ENCODE results near the gene BMP7.
"Not testable (repeated sequence)": the region's sequence is repeated elsewhere in the genome, so short reads cannot be mapped to it uniquely, and the experiment has no call there.

Gene BMP7

DNA sequence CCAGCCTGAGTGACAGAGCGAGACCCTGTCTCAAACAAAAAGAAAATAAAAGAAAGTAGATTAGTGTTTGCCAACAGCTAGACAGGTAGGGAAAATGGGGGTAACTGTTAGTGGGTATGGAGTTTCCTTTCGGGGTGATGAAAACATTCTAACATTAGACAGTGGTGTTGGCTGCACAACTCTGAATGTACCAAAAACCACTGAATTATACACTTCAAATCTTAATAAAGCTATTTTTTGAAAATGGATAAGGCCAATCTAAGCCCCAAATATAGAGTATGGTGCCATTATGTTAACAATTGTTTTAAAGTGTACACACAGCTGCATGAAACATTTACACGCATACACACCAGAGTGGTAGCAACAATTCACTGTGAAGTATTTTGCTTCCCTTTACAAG lies 57.0 kb downstream of the BMP7 start:
- no peak for DNase-seq

DNA sequence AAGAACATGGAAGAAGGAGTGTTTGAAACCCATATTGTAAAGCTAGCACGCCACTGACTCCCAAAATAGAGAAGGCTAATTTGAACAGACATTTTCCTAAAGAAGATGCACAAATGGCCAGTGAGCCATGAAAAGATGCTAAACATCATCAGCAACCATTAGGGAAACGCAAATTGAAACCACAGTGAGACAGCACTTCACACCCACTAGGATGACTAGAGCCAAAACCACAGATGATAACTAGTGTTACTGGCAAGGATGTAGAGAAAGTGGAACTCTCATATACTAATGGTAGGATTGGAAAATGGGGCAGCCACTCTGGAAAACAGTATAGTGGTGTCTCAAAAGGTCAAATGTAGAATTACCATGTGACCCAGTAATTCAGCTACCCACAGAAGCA lies 58.2 kb downstream of the BMP7 start:
- peak; percentile 15 for DNase-seq

DNA sequence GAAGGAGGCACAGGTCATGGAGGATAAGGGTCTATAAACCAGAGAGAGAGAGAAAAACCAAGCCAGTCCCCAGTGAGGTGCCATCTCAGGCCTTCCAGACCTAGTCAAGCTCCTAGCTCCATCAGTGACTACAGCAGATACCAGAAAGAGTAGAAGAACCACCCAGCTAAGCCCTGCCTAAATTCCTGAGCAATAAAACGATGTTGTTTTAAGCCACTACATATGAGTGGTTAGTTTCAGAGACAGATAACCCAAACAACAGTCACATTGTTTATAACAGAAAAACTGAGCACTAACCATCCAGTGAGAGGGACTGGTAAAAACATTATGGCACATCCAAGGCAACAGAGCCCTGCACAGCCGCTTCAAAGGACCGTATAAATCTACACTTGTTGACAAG lies 59.2 kb downstream of the BMP7 start:
- no peak for DNase-seq

DNA sequence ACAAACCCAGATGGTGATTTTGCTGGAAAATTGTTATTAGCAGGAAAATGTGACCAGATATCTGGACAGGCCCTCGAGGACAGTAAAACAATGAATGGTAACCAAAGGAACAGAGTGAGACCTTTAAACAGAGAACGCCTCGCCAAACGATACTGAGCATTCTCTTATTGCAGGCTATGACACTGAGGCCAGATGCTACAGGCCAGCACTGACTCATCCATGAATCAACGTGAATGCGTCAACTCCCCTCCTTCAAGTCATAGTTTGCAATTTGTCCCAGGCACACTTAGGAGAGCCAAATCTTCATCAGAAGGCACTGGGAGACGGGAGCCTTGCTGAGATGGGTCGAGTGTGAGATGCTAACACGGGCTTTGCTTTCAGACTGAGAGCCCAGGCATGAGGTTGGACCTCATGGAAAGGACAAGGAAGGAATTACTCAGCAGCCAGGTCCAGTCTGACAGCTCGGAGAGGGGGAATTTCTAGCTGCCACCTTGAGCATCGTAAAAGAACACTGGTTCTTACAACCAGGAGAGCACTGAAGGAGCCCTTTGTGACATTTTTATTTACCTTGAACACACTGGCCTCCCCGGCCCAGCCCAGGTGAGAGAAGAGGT lies 60.7 kb downstream of the BMP7 start:
- DNase-seq, result no peak

DNA sequence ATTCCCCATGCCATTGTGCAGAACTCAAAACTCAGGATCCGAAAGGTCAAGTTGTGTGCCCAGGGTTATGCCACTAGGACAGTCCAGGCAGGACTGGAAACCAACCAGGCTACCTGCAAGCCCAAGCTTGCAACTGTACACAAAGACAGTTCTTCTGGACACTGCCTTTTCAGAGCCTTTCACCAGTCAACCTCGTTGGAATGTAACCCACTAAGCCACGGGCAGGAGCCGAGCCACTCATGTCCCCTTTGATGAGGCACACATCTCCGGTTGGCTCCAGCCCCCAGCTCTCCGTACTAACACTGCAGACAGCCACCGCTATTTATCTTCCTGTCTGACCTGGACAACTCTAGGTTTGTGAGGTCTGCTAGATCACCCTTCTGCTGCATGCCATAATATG lies 62.5 kb downstream of the BMP7 start:
- no peak for DNase-seq

DNA sequence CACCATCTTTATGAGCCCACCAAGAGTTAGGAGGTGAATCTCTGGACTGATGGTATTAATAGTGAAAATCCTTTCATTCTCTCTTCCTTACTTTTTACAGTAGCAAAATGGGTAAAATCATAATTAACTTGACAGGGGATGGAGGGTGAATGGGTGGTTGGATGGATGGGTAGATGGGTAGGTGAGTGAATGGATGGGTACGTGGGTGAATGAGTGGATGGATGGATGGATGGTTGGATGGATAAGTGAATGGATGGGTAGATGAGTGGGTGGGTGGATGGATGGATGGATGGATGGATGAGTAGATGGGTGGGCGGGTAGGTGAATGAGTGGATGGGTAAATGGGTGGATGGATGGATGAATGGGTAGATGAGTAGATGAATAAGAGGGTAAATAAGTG lies 63.2 kb downstream of the BMP7 start:
- no peak for DNase-seq

DNA sequence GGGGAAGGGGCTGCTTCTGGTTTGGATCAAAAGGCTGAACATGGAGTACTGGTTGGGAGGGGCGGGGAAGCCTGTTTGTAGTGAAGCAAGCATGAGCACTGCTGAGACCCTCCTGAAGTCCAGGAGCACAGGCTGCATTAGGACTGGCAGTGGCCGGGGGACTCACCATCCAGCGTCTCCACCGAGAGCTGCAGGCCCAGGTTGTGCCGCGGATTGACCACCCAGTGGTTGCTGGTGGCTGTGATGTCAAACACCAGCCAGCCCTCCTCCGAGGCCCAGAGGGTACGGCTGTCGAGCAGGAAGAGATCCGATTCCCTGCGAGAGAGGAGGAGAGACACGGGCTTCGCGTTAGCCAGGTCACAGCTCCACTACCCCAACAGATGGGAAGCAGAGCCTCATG lies 64.1 kb downstream of the BMP7 start:
- no peak for DNase-seq

DNA sequence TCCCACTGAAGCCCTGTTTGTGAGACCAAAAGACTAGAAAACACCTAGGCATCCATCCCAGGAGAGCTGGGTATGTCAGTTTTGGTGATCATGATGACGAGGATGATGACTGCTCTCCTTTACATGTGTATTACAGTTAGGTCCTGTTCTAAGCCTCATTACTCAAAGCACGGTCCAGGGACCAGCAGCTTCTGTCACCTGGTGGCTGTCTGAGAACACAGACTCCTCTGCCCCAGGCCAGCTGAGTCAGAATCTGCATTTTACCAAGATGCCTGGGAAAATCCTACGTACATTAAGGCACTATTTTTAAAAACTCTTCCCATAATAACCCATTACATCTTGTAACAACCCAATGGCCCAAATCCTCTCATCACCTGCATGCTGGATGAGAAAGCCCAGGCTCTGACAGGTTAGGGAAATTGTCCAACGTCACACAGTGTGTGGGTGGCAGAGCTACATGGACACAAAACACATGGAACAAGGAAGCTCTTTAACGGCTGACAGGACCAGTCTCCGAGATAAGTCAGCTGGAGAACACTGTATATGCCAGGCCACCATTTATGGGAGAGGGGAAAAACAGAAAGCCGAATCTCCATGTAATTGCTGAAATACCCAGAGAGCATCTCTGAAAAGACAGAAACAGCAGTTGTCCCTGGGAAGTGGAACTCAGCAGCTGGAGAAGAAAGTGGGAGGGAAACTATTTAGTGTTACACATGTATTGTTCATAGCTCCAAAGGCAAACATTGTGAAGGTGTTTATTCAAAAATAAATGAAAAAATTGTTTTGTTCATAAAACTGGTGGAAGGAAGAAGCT lies 65.4 kb downstream of the BMP7 start:
- DNase-seq, result no peak

DNA sequence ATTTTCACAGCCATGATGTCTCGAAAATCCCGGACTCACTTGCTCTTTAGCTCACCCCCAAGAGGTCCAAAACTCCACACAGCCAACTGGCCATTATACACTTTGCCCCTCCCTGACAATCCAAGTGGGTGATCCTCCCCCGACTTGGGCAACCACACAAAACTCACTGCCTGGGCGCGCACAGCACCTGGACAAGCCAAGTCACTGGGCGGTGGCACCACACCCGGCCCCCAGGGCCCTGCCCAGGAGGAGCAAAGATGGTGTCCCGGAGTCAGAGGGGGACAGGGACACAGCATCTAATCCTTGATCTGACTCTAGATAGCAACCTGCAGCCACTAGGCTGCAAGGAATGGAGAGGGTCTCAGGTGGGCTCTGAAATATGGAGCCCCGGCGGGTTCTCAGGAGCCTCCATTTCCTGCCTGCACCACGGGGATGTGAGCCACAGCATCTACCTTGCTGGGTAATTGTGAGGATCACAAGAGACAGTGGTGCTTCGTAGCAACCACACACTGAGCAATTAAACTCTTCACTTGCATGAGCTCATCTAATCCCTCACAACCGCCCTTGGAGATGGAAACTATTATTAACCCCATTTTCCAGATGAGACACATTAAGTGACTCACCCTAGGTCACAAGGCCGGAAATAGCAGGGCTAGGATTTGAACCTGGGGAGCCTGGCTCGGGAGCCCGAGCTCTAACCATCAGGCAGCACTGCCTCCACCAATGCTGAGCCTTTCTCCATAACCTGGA lies 66.6 kb downstream of the BMP7 start:
- DNase-seq, result no peak

DNA sequence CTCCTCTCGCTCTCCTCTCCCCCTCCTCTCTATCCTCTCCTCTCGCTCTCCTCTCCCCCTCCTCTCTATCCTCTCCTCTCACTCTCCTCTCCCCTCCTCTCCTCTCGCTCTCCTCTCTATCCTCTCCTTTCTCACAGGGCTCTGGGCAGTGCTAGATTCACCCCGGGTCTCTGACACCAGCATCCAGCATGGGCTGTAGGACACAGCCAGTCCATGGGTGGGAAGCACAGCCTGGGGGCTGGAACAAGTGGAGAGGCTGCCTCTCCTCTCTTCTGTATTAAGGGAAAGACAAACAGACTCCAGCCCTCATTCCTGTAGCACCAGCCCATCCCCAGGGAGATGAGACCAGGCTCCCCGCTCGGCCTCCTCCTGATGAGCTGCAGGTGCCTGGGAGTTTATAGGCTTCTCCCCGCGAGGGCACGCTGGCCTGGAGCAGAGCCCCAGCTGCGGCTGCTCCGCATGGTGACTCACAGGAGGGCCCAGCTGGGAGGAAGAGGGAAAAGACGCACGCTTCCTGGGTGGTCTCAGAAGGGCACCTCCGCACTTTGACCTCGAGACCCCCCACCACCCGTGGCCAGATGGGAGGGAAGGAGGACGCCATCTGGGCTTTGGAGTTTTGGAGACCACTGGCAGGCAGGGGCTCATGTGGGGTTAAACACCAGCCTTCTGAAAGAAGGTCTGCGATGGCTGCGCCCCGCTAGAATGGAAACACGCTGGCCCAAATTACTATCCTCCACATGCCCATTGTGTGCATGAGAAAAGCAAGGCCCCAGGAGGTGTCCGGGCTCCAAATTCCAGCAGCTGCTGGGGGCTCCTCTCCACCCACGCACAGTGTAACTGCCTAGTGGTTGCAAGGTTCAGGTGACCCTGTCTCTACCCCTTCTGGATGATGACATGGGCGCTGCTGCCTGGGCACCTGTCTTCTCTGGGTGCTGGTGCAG lies 68.0 kb downstream of the BMP7 start:
- DNase-seq, result no peak

DNA sequence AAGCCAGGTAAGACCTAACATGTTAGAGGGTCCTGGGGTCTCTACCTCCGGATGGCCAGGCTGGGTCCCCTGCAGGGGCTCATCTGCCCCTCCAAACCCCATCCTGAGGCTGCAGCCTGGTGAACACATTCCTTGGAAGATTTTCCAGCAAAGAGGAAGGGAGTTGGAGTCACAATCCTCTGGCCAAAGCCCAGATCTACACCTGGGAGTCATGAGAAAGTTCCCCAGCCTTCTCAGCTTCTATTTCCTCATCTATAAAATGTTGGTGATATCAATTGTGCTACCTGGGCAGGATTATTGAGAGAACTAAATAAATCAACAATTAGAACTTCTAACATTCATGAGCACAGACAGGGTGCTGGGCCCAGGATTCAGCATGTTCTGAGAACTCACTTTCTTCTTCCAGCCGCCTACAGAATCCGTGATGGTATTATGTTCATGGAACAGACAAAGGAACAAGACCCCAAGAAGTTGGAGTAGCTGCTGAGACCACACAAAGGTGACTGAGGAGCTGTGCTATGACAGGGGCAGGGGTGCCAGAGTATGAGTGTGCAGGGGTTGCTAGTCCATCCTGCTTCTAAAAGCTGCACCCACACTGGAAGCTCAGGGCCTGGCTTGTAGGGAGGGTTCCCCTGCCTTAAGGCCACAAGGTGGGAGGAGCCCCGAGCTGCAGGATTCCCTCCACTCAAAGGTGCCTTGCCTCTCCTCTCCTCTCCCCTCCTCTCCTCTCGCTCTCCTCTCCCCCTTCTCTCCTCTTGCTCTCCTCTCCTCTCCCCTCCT lies 68.9 kb downstream of the BMP7 start:
- DNase-seq, result no peak

DNA sequence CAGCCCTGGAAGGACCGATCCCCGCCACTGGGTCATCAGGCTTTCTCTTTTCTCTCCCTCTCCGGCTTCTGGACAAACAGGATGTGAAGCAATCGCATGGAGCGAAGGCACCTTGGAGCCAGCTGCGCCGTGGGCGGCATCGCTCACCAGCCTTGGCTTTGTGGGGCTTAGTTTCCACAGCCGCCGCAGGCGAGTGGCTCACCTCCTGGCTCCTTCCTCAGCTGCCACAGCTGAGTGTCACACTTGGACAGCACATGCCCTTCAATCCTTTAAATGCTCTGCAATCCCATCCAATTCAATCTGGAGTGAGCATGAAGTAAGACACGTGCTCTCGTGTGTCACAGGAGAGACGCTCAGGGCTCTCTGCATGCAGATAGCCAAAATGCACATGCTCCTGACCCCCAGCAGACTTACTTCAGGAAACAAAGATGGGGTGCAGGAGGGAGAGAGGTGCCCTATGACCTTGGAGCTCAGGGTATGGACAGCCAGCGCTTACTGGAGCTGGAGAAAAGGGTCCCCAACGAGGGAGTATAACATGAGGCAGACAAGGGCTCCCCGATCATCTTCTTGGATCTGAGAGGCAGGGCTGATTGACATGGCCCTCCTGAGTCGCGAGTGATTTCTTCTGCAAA lies 70.9 kb downstream of the BMP7 start:
- no peak for DNase-seq

DNA sequence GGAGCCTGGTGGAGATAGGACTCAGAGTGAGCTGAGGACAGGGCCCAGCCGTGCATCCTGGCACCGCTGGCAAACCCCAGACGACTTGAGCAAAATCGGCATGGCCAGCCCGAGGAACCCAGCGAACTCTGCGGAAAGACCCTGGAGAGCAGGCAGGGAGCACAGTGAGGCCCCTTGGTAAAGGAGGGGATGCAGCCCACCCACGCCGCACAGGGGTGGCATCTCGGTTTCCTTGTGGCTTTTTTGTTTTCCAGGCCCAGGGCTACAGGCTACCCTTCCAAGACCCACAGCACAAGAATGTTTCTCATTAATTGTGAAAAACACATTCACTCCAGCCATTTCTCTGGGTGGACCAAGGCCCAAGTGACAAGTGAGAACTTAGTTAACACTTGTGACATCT lies 71.4 kb downstream of the BMP7 start:
- no peak for DNase-seq

DNA sequence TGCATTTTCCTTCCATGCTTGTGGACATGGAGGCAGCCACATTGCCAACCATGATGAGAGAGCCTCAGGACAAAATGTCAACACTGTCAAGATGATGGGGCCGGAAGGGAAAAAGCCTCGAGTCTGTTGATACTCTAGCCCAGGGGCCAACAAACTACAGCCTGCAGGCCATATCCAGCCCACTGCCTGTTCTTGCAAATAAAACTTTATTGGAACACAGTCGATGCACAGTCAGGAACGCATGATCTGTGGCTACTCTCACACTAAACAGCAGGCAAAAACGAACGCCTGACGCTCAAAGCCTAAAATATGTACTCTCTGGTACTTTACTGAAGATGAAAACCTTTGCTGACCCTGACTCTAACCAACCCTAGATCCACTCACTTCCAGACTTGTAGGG lies 72.3 kb downstream of the BMP7 start:
- DNase-seq, result no peak

DNA sequence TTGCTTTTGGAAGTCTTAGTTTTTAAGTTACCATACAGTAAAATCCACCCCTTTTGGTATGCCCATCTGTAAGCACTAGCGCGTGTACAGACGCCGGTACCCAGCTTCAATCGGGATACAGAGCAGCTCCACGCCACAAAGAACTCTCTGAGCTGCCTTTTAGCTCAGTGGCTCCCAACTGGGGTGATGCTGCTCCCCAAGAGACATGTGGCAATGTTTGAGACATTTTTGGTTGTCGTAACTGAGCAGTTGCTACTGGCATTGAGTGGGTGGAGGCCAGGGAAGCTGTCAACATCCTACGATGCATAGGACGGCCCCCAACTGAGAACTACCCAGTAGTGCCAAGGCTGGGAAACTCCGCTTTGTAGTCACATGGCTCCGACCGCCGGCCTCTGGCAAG lies 73.3 kb downstream of the BMP7 start:
- no peak for DNase-seq

DNA sequence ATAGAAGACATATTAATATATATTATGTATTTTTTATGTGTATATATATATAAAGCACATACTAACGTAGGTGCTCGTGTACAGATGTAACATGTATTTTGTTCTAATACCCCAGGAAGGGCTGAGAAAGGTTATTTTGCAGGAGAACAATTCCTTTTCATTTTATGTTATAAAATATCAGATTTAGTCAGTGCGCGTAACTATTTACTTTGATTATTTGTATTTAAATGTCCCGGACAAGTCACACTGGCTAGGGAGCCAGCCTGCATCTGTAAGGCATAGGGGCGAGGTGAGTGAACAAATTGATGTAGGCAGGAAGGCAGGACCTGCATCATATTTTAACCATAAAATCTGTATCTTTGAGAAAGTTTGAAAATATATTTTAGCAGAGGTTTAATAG lies 74.1 kb downstream of the BMP7 start:
- DNase-seq, result no peak

DNA sequence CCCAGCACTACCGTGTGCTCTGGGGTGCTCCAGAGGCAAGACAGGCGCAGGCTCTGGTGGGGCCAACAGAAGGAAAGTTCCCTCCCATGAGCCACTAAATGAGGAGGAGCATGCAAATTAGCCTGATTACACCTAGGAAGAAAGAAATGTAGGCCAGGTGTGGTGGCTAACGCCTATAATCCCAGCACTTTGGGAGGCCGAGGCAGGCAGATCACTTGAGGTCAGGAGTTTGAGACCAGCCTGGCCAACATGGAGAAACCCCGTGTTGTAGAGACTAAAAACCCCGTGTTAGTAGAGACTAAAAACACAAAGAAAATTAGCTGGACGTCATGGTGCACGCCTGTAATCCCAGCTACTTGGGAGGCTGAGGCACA lies 75.2 kb downstream of the BMP7 start:
- DNase-seq, result not testable (repeated sequence)

DNA sequence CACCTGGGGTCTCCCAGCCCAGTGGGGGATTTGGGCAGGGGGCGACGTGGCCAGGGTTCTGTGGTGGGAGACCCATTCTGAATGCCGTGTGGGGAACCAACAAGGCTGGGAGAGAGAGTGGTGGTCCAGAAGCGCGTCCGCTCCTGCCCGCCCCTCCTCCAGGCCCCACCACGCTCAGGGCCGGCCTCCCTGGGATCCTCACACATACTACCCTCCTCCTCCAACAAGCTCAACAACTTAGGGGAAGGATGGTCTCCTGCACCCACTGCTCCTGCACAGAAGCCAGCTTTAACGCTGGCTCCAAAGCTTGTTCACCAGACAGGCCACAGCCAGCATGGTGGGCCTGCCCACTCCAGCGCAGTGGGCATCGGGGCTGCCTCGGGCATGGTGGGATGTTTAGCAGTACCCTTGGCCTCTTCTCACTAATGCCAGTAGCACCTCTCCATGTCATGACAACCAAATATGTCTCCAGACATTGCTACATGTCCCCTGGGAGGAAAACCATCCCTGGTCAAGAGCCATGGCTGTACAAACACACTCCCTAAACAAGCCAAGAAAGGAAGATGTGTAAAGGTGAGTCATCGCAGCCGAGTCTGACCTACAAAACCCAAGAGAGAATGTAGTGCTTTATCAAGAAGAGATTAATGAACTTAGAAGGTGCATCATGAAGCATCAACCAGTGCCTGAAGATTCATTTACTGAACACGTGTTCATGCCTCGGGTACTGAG lies 75.7 kb downstream of the BMP7 start:
- no peak for DNase-seq

DNA sequence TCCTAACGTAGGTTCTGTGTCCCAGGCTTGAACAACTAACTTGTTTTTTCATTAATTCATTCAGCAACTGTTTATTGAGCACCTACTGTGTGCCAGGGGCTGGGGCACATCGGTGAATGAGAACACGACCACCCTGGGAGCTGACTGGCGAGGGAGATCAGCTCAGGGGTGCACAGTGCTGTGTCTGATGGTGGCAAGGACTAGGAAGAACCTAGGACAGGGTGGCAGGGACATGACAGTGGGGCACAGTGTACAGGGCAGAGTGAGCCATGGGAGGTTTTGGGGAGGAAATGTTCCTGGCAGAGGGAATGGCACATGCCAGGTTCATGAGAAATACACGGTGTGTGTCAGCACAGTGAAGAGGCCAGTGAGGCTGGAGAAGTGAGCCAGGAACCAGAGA lies 76.7 kb downstream of the BMP7 start:
- DNase-seq, result no peak

DNA sequence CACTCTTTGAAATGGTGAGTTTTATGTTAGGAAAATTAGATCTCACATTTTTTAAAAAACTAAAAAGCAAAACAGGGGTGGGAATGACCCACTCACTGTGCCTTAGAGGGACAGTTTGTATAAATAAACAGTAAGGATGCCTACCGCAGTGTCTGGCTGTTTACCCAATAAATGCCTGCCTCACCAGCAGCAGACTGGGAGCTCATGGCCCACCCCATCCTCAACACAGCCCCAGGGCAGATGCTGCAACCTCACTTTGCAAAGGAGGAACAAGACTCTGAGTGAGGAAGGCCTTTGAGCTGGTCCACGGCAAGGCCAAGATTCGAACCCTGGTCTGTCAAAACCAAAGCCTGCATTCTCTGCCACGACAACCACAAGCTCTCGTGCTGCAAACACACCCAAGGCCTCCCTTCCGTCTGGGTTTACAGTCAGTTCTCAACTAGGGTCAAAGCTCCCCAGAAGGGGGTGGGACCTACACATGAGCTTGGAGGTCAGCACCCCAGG lies 77.8 kb downstream of the BMP7 start:
- no peak for DNase-seq

DNA sequence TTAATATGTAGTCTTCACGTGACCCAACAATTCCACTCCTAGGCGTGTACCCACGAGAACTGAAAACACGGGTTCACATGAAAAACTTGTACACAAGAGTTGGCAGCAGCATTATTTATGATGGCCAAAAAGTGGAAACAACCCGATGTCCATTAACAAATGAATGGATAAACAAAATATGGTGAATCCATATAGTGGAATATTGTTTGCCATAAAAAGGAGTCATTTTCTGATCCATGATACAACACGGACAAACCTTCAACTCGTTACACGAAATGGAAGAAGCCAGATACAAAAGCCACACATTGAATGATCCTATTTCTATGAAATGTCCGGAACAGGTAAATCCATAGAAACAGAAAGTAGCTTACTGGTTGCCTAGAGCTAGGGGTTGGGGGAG lies 78.4 kb downstream of the BMP7 start:
- DNase-seq, result no peak
